Spinal cord (tissue), 4 donors: ENCODE results near the gene OR5F1. TPM values are rescaled to one million over a fixed set of nuclear protein-coding genes. Genes with fewer than 3 reads are reported as not detected.

Source experiments
- polyA plus RNA-seq, 2 donors: library from polyadenylated mRNA; unstranded; fragments of 120-200 nt; gene quantifications; one replicate each; pipeline ENCODE4 v1.2.1, GENCODE V29; 2013; ENCODE audit not compliant: insufficient read length in 2 of 2
- total RNA-seq, 2 donors: library from RNA; depleted of rRNA in 1 of 2; stranded (reverse); fragments of 120-200 nt in 1 of 2; fragments of >200 nt in 1 of 2; gene quantifications; one replicate each; pipeline versions ENCODE4 v1.2.3 to v1.2.4, GENCODE V29; 2013 to 2014

OR5F1 gene
- total and polyA plus RNA-seq, 4 donors, result not detected

Other genes starting within 250 kb of the OR5F1 start
- not detected for gene OR5D13, start 221.2 kb downstream of the OR5F1 start, total RNA-seq
- not detected for gene OR5D13, start 221.2 kb downstream of the OR5F1 start, polyA plus RNA-seq
- not detected for gene OR5D14, start 199.1 kb downstream of the OR5F1 start, total RNA-seq
- gene OR5D14, start 199.1 kb downstream of the OR5F1 start, polyA plus RNA-seq, result not detected
- not detected for gene OR5L1, start 183.3 kb downstream of the OR5F1 start, total RNA-seq
- gene OR5L1, start 183.3 kb downstream of the OR5F1 start, polyA plus RNA-seq, result not detected
- not detected for gene OR5D18, start 175.0 kb downstream of the OR5F1 start, total RNA-seq
- not detected for gene OR5D18, start 175.0 kb downstream of the OR5F1 start, polyA plus RNA-seq
- gene OR5L2, start 167.4 kb downstream of the OR5F1 start, total RNA-seq, result not detected
- gene OR5L2, start 167.4 kb downstream of the OR5F1 start, polyA plus RNA-seq, result not detected
- not detected for gene OR5D16, start 155.9 kb downstream of the OR5F1 start, total RNA-seq
- gene OR5D16, start 155.9 kb downstream of the OR5F1 start, polyA plus RNA-seq, result not detected
- gene TRIM51, start 111.3 kb downstream of the OR5F1 start, total RNA-seq, result not detected
- gene TRIM51, start 111.3 kb downstream of the OR5F1 start, polyA plus RNA-seq, result not detected
- gene OR5W2, start 80.0 kb downstream of the OR5F1 start, total RNA-seq, result not detected
- not detected for gene OR5W2, start 80.0 kb downstream of the OR5F1 start, polyA plus RNA-seq
- gene OR5I1, start 58.2 kb downstream of the OR5F1 start, total RNA-seq, result not detected
- gene OR5I1, start 58.2 kb downstream of the OR5F1 start, polyA plus RNA-seq, result not detected
- gene OR10AG1, start 24.7 kb downstream of the OR5F1 start, total RNA-seq, result not detected
- not detected for gene OR10AG1, start 24.7 kb downstream of the OR5F1 start, polyA plus RNA-seq
- gene OR5AS1, start 33.0 kb upstream of the OR5F1 start, total RNA-seq, result not detected
- gene OR5AS1, start 33.0 kb upstream of the OR5F1 start, polyA plus RNA-seq, result under 1 TPM; 0.05 TPM
- not detected for gene OR8I2, start 98.7 kb upstream of the OR5F1 start, total RNA-seq
- not detected for gene OR8I2, start 98.7 kb upstream of the OR5F1 start, polyA plus RNA-seq
- not detected for gene OR8H2, start 109.1 kb upstream of the OR5F1 start, total RNA-seq
- gene OR8H2, start 109.1 kb upstream of the OR5F1 start, polyA plus RNA-seq, result not detected
- gene OR8H3, start 127.7 kb upstream of the OR5F1 start, total RNA-seq, result not detected
- gene OR8H3, start 127.7 kb upstream of the OR5F1 start, polyA plus RNA-seq, result not detected
- gene OR8J3, start 145.6 kb upstream of the OR5F1 start, total RNA-seq, result not detected
- not detected for gene OR8J3, start 145.6 kb upstream of the OR5F1 start, polyA plus RNA-seq
- not detected for gene OR8K5, start 165.7 kb upstream of the OR5F1 start, total RNA-seq
- gene OR8K5, start 165.7 kb upstream of the OR5F1 start, polyA plus RNA-seq, result not detected
- gene OR5J2, start 182.0 kb upstream of the OR5F1 start, total RNA-seq, result not detected
- gene OR5J2, start 182.0 kb upstream of the OR5F1 start, polyA plus RNA-seq, result not detected
- not detected for gene OR5T2, start 239.6 kb upstream of the OR5F1 start, total RNA-seq
- gene OR5T2, start 239.6 kb upstream of the OR5F1 start, polyA plus RNA-seq, result not detected